HepG2 (cell line): ENCODE data around the gene IL11RA. TPM values are rescaled to one million over a fixed set of nuclear protein-coding genes. Genes with fewer than 3 reads are reported as not detected.

Experiments used
- ATAC-seq: fragments of 200-7000 bp; cut with Tn5 transposase; 3 replicates; pipeline ENCODE4 v1.9.1; 2020; ENCODE audit warnings: mild to moderate bottlenecking, moderate library complexity
- BruUV-seq: library from RNA; stranded (reverse); fragments of 400-500 nt; replicated peaks from 2 replicates; lab custom pipeline; 2021; lab: Mats Ljungman, UMichigan
- CTCF ChIA-PET: fragments of 300-600 bp; formaldehyde crosslinking; extraction: SDS; loops from one replicate; lab custom pipeline; 2021; ENCODE audit warnings: low total read pairs, inconsistent platforms, low intra/inter-chr PET ratio; lab: Yijun Ruan, JAX
- POLR2A ChIA-PET: fragments of 350-600 bp; sonication (Branson Sonifier 250); formaldehyde crosslinking; loops from one replicate; lab custom pipeline; 2020; ENCODE audit warnings: antibody characterized with exemption, inconsistent platforms; lab: Yijun Ruan, JAX
- DNase-seq: peaks from one replicate; pipeline ENCODE4 v3.0.0-alpha.2; 2015; ENCODE audit warnings: low spot score
- FAIRE-seq: peaks from 3 replicates; lab custom pipeline; 2011; peaks lifted over from hg19 to GRCh38; lab: Jason Lieb, UNC
- H2AFZ ChIP-seq: one replicate; pipeline ENCODE4 v1.6.1; 2011; ENCODE audit warnings: low read length, inconsistent platforms
- H3K27ac ChIP-seq: fragments of 300-600 bp; 3 replicates; pipeline ENCODE4 v1.8.0; 2011; ENCODE audit warnings: mixed run types, mild to moderate bottlenecking, mixed read lengths, low read length, inconsistent platforms; ENCODE audit not compliant: insufficient read depth; ENCODE audit errors: extremely low read length
- H3K27me3 ChIP-seq, 2 experiments: fragments of 200-600 bp in 1 of 2; 2 replicates in 1 of 2; 3 replicates in 1 of 2; pipeline versions ENCODE4 v1.6.0 to v1.8.0; 2011; ENCODE audit warnings: low read length in 2 of 2, mild to moderate bottlenecking in 2 of 2, moderate library complexity in 2 of 2, inconsistent platforms in 1 of 2; ENCODE audit not compliant: insufficient read depth in 2 of 2, control insufficient read depth in 1 of 2
- H3K36me3 ChIP-seq, 2 experiments: fragments of 200-600 bp in 1 of 2; replicated peaks in 1 of 2; 2 replicates in 1 of 2; 3 replicates in 1 of 2; pipeline versions ENCODE4 v1.5.1 to v1.8.0; 2011; ENCODE audit warnings: low read length in 2 of 2, inconsistent platforms in 1 of 2; ENCODE audit not compliant: insufficient read depth in 2 of 2, control insufficient read depth in 1 of 2
- H3K4me1 ChIP-seq: 2 replicates; pipeline ENCODE4 v1.5.1; 2012; ENCODE audit warnings: low read length, inconsistent platforms; ENCODE audit not compliant: insufficient read depth
- H3K4me2 ChIP-seq: 2 replicates; pipeline ENCODE4 v1.6.0; 2011; ENCODE audit warnings: low read depth, low read length, inconsistent platforms
- H3K4me3 ChIP-seq, 3 experiments: fragments of 200-600 bp in 1 of 3; sonication (generic), shearing (Covaris generic) in 1 of 3; replicated peaks in 1 of 3; 2 replicates each; pipeline ENCODE4 v1.5.1; 2011 to 2016; ENCODE audit warnings: low read length in 3 of 3, inconsistent platforms in 2 of 3, low read depth in 2 of 3, mild to moderate bottlenecking in 2 of 3, control low read depth in 1 of 3, mixed read lengths in 1 of 3; ENCODE audit not compliant: insufficient read depth in 1 of 3
- H3K79me2 ChIP-seq: one replicate; pipeline ENCODE4 v1.6.1; 2011; ENCODE audit warnings: low read length, inconsistent platforms; ENCODE audit not compliant: insufficient read depth
- H3K9ac ChIP-seq: 2 replicates; pipeline ENCODE4 v1.6.0; 2011; ENCODE audit warnings: mild to moderate bottlenecking, low read depth, low read length, inconsistent platforms; ENCODE audit not compliant: insufficient read depth
- H3K9me3 ChIP-seq: 2 replicates; pipeline ENCODE4 v1.5.1; 2012; ENCODE audit warnings: mild to moderate bottlenecking, low read length
- H4K20me1 ChIP-seq: 2 replicates; pipeline ENCODE4 v1.6.0; 2011; ENCODE audit warnings: inconsistent platforms, mild to moderate bottlenecking, low read length, moderate library complexity; ENCODE audit not compliant: insufficient read depth
- ASH2L ChIP-seq: fragments of 300-600, 200-600 bp; sonication (generic); IDR thresholded peaks from 2 replicates; pipeline ENCODE4 v1.7.0; 2017; ENCODE audit warnings: low read depth, mild to moderate bottlenecking, moderate library complexity, mixed read lengths, low read length; ENCODE audit not compliant: insufficient read length
- BCL6 ChIP-seq: IDR thresholded peaks from 2 replicates; pipeline ENCODE4 v1.6.1; 2016; ENCODE audit warnings: missing genetic modification reagents, missing compliant biosample characterization
- HOXA7 ChIP-seq: sonication (generic); formaldehyde crosslinking; IDR thresholded peaks from 2 replicates; pipeline ENCODE4 v1.8.1; 2022; ENCODE audit warnings: mild to moderate bottlenecking, missing genetic modification reagents, moderate library complexity
- JUN ChIP-seq: sonication (generic); formaldehyde crosslinking; IDR thresholded peaks from 2 replicates; pipeline ENCODE4 v1.4.0; 2020; ENCODE audit warnings: mild to moderate bottlenecking, missing genetic modification reagents
- MED8 ChIP-seq: sonication (generic); formaldehyde crosslinking; IDR thresholded peaks from 2 replicates; pipeline ENCODE4 v1.8.1; 2023; ENCODE audit warnings: mild to moderate bottlenecking, missing genetic modification reagents; ENCODE audit not compliant: insufficient replicate concordance
- RBAK ChIP-seq: sonication (generic); formaldehyde crosslinking; IDR thresholded peaks from 2 replicates; pipeline ENCODE4 v1.5.1; 2020; ENCODE audit warnings: mild to moderate bottlenecking, missing genetic modification reagents
- ZMYM3 ChIP-seq: sonication (generic); formaldehyde crosslinking; IDR thresholded peaks from 2 replicates; pipeline ENCODE4 v1.5.1; 2020; ENCODE audit warnings: mild to moderate bottlenecking, missing genetic modification reagents
- ZNF251 ChIP-seq: sonication (generic); formaldehyde crosslinking; IDR thresholded peaks from 2 replicates; pipeline ENCODE4 v1.9.0; 2021; ENCODE audit warnings: mild to moderate bottlenecking, missing genetic modification reagents
- ZNF350 ChIP-seq: sonication (generic); formaldehyde crosslinking; IDR thresholded peaks from 2 replicates; pipeline ENCODE4 v1.4.0; 2020; ENCODE audit warnings: mild to moderate bottlenecking, low read depth, missing genetic modification reagents, borderline replicate concordance
- ZNF367 ChIP-seq: sonication (generic); formaldehyde crosslinking; IDR thresholded peaks from 2 replicates; pipeline ENCODE4 v1.4.0; 2020; ENCODE audit warnings: missing genetic modification reagents, borderline replicate concordance
- ZNF501 ChIP-seq: sonication (generic); formaldehyde crosslinking; IDR thresholded peaks from 2 replicates; pipeline ENCODE4 v1.5.1; 2020; ENCODE audit warnings: mild to moderate bottlenecking, moderate library complexity, missing genetic modification reagents
- ZNF570 ChIP-seq: sonication (generic); formaldehyde crosslinking; IDR thresholded peaks from 2 replicates; pipeline ENCODE4 v1.4.0; 2020; ENCODE audit warnings: mild to moderate bottlenecking, missing genetic modification reagents, borderline replicate concordance
- WGBS: methylation state at CpG from one replicate; pipeline ENCODE4 v1.1.6; 2017; ENCODE audit warnings: low lambda C conversion rate; 5-methylcytosine and 5-hydroxymethylcytosine counted together
- in situ Hi-C: cut with HindIII; loops from 2 replicates; pipeline ENCODE4 v1.10.0; 2017; ENCODE audit warnings: low pct_unique_long_range_greater_than_20kb; ENCODE audit not compliant: extremely low pct_ligation_motif_present
- intact Hi-C: fragments of 100-400 bp; cut with micrococcal nuclease; formaldehyde crosslinking; loops from one replicate; pipeline ENCODE4 v1.10.0; 2022; ENCODE audit not compliant: unreplicated experiment
- polyA plus RNA-seq, 8 experiments: library from polyadenylated mRNA; depleted of rRNA in 3 of 8; stranded (reverse) in 7 of 8; unstranded in 1 of 8; fragments of >200 nt; fragmentation: Illumina TruSeq in 4 of 8; extraction: Trizol in 4 of 8; gene quantifications; 2 replicates each; pipeline versions ENCODE4 v1.2.1 to v1.2.3, GENCODE V29; 2011 to 2016; ENCODE audit warnings: low read depth in 4 of 8, missing spikeins in 1 of 8, mixed read lengths in 1 of 8; ENCODE audit not compliant: insufficient read depth in 1 of 8
- total RNA-seq, 5 experiments: library from RNA; depleted of rRNA; stranded (reverse); fragments of >200 nt; fragmentation: Illumina TruSeq; extraction: Trizol; gene quantifications; 2 replicates each; pipeline ENCODE4 v1.2.3, GENCODE V29; 2016; ENCODE audit warnings: low read depth in 1 of 5
- TF ChIP-seq, protein P1 (sequence below): sonication (generic); formaldehyde crosslinking; IDR thresholded peaks from 2 replicates; pipeline ENCODE4 v1.5.0; 2020; ENCODE audit warnings: mild to moderate bottlenecking, low read depth, missing genetic modification reagents, borderline replicate concordance

The IL11RA gene
- total and polyA plus RNA-seq, 2 of the 13 experiments (the other 11 are each of a cell fraction or from before 2014, with no cell fraction given), result 2.0 to 4.2 TPM

DNA sequence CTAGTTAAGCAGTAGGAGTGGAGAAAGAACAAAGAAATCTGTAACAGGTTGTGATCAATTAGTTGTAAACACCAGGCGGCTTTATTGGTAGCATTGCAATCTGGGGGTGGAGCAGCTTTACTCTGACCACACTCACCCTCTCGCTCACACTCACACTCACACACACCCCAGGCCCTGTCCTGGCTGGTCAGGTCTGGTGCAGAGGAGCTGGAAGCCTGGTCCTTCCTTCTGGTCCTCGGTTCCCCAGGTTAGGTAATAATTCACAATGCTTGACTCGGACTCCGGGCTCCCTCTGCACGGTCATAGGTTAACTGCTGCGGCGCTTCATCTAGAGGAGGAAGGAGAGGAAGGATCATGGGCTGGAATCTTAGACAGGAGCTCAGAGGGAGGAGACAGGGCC is 37.5 kb downstream of the IL11RA start:
- H3K9me3 ChIP-seq, result no peaks in the 10 kb centered on the region
- ChIA-PET POLR2A (interaction anchor here (1.1 kb wide), 1 partner anchor 51 kb away, joined by 3 read pairs; the partner anchor contains the start of gene SIGMAR1), CTCF (no interaction called here)
- peak overlapping the region in 1 of 3 experiments; percentile 36; a peak in 2 of 6 replicates for H3K4me3 ChIP-seq
- H2AFZ ChIP-seq, result no peak overlapping the region
- H3K79me2 ChIP-seq, result no peaks in the 10 kb centered on the region
- peak overlapping the region; percentile 68 for H3K4me2 ChIP-seq
- in situ Hi-C loops, result no loop called here
- ATAC-seq, result peak; percentile 25
- DNase-seq, result no peak
- H3K27ac ChIP-seq, result peak overlapping the region; percentile 16
- no peaks in the 10 kb centered on the region for H4K20me1 ChIP-seq
- peaks cover 56% of the 10 kb centered on the region for H3K4me1 ChIP-seq
- intact Hi-C loops, result no loop called here
- WGBS, result 5% methylated on average over 4 of the region's 8 CpGs
- FAIRE-seq, result no peak
- BruUV-seq, result no TSS peak
- no peaks in the 10 kb centered on the region for H3K27me3 ChIP-seq
- no peak overlapping the region for H3K9ac ChIP-seq
- no peaks in the 10 kb centered on the region for H3K36me3 ChIP-seq
- TF ChIP-seq ASH2L (peak; percentile 29), ZNF350 (CRISPR knock-in tag) (0 out of 2 replicates have a peak, but pooled peaks have one; percentile 1), HOXA7 (CRISPR knock-in tag) (no peak)
- TF ChIP-seq, protein P1, sequence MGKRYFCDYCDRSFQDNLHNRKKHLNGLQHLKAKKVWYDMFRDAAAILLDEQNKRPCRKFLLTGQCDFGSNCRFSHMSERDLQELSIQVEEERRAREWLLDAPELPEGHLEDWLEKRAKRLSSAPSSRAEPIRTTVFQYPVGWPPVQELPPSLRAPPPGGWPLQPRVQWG, result no peak
- TF ChIP-seq, all 625 proteins: peak for 2

DNA sequence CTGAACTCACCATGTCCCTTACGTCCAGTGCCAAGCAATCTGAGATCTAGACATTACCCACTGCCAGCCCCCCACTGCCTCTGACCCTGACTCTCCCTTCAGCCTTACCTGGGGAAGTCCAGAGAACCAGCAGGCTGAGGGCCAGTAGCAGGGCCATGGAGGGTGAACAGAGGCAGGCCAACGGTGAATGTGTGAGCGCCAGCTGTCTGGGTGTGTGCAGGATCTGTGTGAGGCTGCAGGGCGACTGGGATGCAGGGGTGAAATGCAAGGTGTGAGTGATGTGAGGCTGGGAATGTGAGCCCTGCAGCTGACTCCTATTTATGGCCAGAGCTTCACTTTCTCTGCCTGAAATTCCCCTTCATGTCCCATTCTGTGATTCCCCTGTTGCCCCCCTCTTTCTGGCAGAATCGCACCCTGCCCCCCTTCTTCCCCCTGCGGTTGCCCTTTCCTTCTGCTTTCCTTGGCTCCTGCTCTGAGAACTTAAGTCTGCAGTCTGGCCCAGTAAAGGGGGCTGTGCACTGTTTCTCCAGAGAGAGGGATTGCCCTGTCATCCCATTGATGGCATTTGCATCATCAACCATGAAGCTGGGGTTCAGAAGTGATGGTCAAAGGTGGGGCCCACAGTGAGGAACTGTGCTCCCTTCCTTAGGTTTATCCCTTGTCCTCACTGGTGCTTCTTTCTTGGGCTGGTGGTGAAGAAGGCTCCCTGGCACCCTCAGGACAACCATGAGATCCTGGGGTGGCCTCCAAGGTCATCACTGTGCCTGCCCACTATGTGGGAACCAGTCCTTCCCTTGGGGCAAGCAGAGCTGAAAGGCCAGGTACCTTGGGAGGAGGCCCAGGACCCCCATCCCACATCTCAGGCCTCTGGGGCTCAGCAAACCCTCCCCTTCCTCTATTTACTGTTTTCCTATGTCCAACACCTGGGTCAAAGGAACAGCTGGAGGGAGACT is 39.3 kb downstream of the IL11RA start, which contains the start of gene CCL19:
Gene CCL19 (minus strand): TSS at position 294 of the 953 bp plus-strand sequence. CDS start 137 bp downstream, at position 157.
- no peak within 1 kb of the TSS for H3K4me3 ChIP-seq
- H3K27ac ChIP-seq, result no peak within 1 kb of the TSS
- H2AFZ ChIP-seq, result no peak within 1 kb of the TSS
- ChIA-PET POLR2A (no interaction called here), CTCF (no interaction called here)
- no TSS peak for BruUV-seq
- DNase-seq, result no peak
- 70% methylated on average over 5 of the region's 6 CpGs for WGBS
- in situ Hi-C loops, result no loop called here
- H3K36me3 ChIP-seq, result no peaks in the 10 kb centered on the region
- no peak for FAIRE-seq
- H3K4me1 ChIP-seq, result peaks cover 50% of the 10 kb centered on the region
- peak within 1 kb of the TSS; percentile 68; the same call in 1 of the 2 replicates for H3K4me2 ChIP-seq
- H3K27me3 ChIP-seq, result no peaks in the 10 kb centered on the region
- H3K79me2 ChIP-seq, result no peaks in the 10 kb centered on the region
- intact Hi-C loops, result no loop called here
- H3K9ac ChIP-seq, result no peak within 1 kb of the TSS
- no peaks in the 10 kb centered on the region for H3K9me3 ChIP-seq
- H4K20me1 ChIP-seq, result no peaks in the 10 kb centered on the region
- no peak for ATAC-seq
- no peak for TF ChIP-seq ZNF501 (CRISPR knock-in tag)
- TF ChIP-seq ZMYM3 (CRISPR knock-in tag), result no peak
- TF ChIP-seq MED8 (CRISPR knock-in tag), result no peak
- no peak for TF ChIP-seq ZNF570
- TF ChIP-seq RBAK (CRISPR knock-in tag), result no peak
- no peak for TF ChIP-seq ZNF367 (CRISPR knock-in tag)
- no peak for TF ChIP-seq JUN (CRISPR knock-in tag)
- no peak for TF ChIP-seq BCL6
- TF ChIP-seq ZNF251 (CRISPR knock-in tag), result no peak
